ENCODE measurements around the gene SPOCK1. TPM values are rescaled to one million over a fixed set of nuclear protein-coding genes. Genes with fewer than 3 reads are reported as not detected.

Gene SPOCK1
- total and polyA plus RNA-seq, 9 of the 15 experiments (the other 6 are each of a cell fraction or from before 2014, with no cell fraction given), result 0.01 to 0.35 (median 0.04) TPM; not detected in 6

GRCh38 chr5:137001026-137001569 lies 498.0 kb downstream of the SPOCK1 start:
- ChIA-PET CTCF (ENCODE audit: low intra/inter-chr PET ratio) (no interaction called here), POLR2A (no interaction called here)
- no peaks in the 10 kb centered on the region for H3K9me3 ChIP-seq (replicated peaks; ENCODE audit: control insufficient read depth, insufficient read depth, low read depth, low read length)
- H3K36me3 ChIP-seq (ENCODE audit: control insufficient read depth, insufficient read depth, low read length), result no peaks in the 10 kb centered on the region
- no peaks in the 10 kb centered on the region for H4K20me1 ChIP-seq (replicated peaks; ENCODE audit: control insufficient read depth, insufficient read depth, low read length)
- intact Hi-C loops (cut with micrococcal nuclease) (no loop called here), in situ Hi-C loops (cut with MboI) (no loop called here)
- H3K79me2 ChIP-seq (ENCODE audit: control insufficient read depth, insufficient read depth, low read length), result no peaks in the 10 kb centered on the region
- no peak for DNase-seq (ENCODE audit: extremely low read depth in 1 of 4, low spot score in 3 of 4)
- no peaks in the 10 kb centered on the region for H3K4me1 ChIP-seq (replicated peaks in 1 of 2; ENCODE audit: control insufficient read depth in 2 of 2, insufficient read depth in 2 of 2, low read length in 2 of 2)
- no peaks in the 10 kb centered on the region for H3K9me1 ChIP-seq (ENCODE audit: control insufficient read depth, insufficient read depth, low read length)
- no peaks in the 10 kb centered on the region for H3K27me3 ChIP-seq (ENCODE audit: control insufficient read depth in 2 of 2, insufficient read depth in 2 of 2, low read length in 2 of 2)
- BruUV-seq (replicated peaks), result no TSS peak
- H3K9ac ChIP-seq (ENCODE audit: insufficient read depth in 1 of 2, low read depth in 2 of 2, low read length in 2 of 2), result no peak overlapping the region
- no peak overlapping the region for H3K4me3 ChIP-seq
- no peak overlapping the region for H3K4me2 ChIP-seq (ENCODE audit: insufficient read depth, low read length)
- WGBS (ENCODE audit: insufficient coverage, low coverage, missing lambda C conversion rate), result 2% methylated on average over 7 of the region's 7 CpGs
- no peak overlapping the region for H3K27ac ChIP-seq (ENCODE audit: extremely low read depth, low read depth, low read length)
- ATAC-seq, result no peak
- no peak for FAIRE-seq
- no peak overlapping the region for H2AFZ ChIP-seq (ENCODE audit: low read depth, low read length)
- TF ChIP-seq ZBTB12 (CRISPR knock-in tag; IDR thresholded peaks at IDR 0.05), result no peak
- TF ChIP-seq ZNF696 (CRISPR knock-in tag; conservative IDR thresholded peaks at IDR 0.05), result no peak
- no peak for TF ChIP-seq ZFX (CRISPR knock-in tag; IDR thresholded peaks at IDR 0.05)
- TF ChIP-seq ZFP1 (CRISPR knock-in tag; IDR thresholded peaks at IDR 0.05), result no peak
- TF ChIP-seq SMARCA4 (IDR thresholded peaks at IDR 0.05), result no peak
- no peak for TF ChIP-seq NKRF (IDR thresholded peaks at IDR 0.05; ENCODE audit: borderline replicate concordance)
- no peak for TF ChIP-seq BRD9 (IDR thresholded peaks at IDR 0.05; ENCODE audit: low read depth, partially characterized antibody)
- TF ChIP-seq REST (IDR thresholded peaks at IDR 0.05; ENCODE audit: borderline replicate concordance), result no peak
- no peak for TF ChIP-seq REST (CRISPR knock-in tag; IDR thresholded peaks at IDR 0.05; ENCODE audit: low read depth)
- TF ChIP-seq FOXK2 (conservative IDR thresholded peaks at IDR 0.05 in 1 of 2, IDR thresholded peaks at IDR 0.05 in 1 of 2; ENCODE audit: low read depth in 2 of 2), result no peak
